Natural killer cell treated with Interleukin-12 subunit alpha and Interleukin-12 subunit beta and Interleukin-15 and Interleukin-18, amount 100 ng/mL, for 72 hours (primary cell): ENCODE measurements around the gene DCAF11. TPM values are rescaled to one million over a fixed set of nuclear protein-coding genes. Genes with fewer than 3 reads are reported as not detected.

Source experiments
- ATAC-seq, 2 donors: fragments of 150-1000 bp; cut with Tn5 transposase in 1 of 2; sonication (Bioruptor Pico), chemical (Tn5 transposase) in 1 of 2; 2 replicates each; pipeline ENCODE4 v1.10.0; 2021
- DNase-seq: peaks from one replicate; pipeline ENCODE4 v3.0.0; 2022; ENCODE audit warnings: low spot score
- H3K27ac Mint-ChIP-seq, 2 donors: 1 replicate in 1 of 2; 2 replicates in 1 of 2; pipeline ENCODE4 v1.8.0; 2022; ENCODE audit warnings: mixed read lengths in 2 of 2, mild to moderate bottlenecking in 1 of 2, moderate library complexity in 1 of 2
- H3K27me3 Mint-ChIP-seq, 2 donors: 1 replicate in 1 of 2; 2 replicates in 1 of 2; pipeline ENCODE4 v1.8.0; 2022; ENCODE audit warnings: mixed read lengths in 2 of 2
- H3K36me3 Mint-ChIP-seq: one replicate; pipeline ENCODE4 v1.8.0; 2022; ENCODE audit warnings: mixed read lengths
- H3K4me1 Mint-ChIP-seq, 2 donors: 1 replicate in 1 of 2; 2 replicates in 1 of 2; pipeline ENCODE4 v1.8.0; 2022; ENCODE audit warnings: low read depth in 2 of 2, mixed read lengths in 2 of 2, mild to moderate bottlenecking in 1 of 2
- H3K4me3 Mint-ChIP-seq: one replicate; pipeline ENCODE4 v1.8.0; 2022; ENCODE audit warnings: mixed read lengths
- H3K9me3 Mint-ChIP-seq: 2 replicates; pipeline ENCODE4 v1.8.0; 2022; ENCODE audit warnings: mixed read lengths
- total RNA-seq, 2 donors: library from RNA; stranded (reverse); gene quantifications; one replicate each; pipeline ENCODE4 v1.2.3, GENCODE V29; 2022

Gene DCAF11
- total RNA-seq, 2 donors from 2014 or later: 87.4 to 96.1 TPM

DNA sequence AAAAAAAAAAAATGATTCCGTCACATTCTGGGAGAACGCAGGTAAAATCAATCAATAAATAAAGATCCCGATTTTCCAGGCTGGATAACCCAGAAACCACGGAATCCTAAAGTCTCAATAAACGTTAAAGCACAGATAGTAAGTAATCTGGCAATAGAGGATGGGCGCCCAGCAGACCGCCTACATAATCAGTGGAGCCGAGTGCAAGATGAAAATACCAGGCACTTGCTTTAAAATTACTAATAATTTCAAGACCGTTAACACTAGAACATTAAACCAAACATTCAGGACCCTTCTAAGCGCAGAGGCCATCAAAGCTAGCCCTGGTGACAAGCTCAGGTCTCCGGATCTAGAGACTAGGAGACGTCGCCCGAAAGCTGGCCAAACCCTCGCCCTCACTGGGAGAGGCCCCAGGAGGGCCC lies 1.2 kb upstream of the DCAF11 start:
- Mint-ChIP-seq H3K27me3 (no peaks in the 10 kb centered on the region), H3K9me3 (no peaks in the 10 kb centered on the region), H3K4me1 (peaks cover 27 to 28% of the 10 kb centered on the region in 2 donors), H3K36me3 (peaks cover 7% of the 10 kb centered on the region), H3K27ac (peak overlapping the region; percentile 94 to 100), H3K4me3 (peak overlapping the region; percentile 98)
- ATAC-seq (no peak), DNase-seq (no peak)

DNA sequence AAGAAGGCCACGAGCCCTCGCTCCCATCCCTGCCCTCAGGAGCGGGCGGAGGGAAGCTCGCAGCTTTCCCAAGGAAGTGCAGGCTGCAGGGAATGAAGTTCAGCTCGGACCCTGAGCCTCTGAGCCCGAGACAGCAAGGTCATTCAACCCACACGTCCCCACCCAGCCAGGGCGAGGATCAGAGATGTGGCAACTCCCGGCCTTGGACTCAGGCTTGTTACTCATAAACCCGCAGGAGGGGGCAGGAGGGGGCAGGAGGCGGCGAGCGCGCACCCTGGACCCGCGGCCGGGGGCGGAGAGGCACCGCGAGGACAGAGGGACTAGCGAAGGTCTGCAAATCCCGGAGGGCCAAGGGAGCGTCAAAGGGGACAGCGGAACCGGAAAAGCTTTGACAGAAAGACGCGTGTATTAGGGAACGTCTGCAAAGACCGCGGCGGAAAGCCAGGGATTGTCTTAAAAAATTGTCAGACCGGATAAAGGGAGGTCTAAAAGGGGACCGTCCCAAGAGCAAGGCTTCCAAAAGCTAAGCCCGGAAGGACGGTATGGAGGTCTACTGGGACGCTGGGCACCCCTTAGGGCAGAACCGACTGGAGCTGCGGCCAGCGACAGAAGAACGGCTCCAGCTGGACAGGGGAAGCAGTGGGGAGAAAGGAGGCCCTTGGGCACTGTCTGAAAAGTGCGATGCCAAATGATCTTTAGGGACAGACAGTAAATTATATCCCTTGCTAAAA lies 611 bp upstream of the DCAF11 start:
- Mint-ChIP-seq H3K4me3 (peak overlapping the region; percentile 98), H3K4me1 (peaks cover 22 to 25% of the 10 kb centered on the region in 2 donors), H3K36me3 (peaks cover 12% of the 10 kb centered on the region), H3K27me3 (no peaks in the 10 kb centered on the region), H3K9me3 (no peaks in the 10 kb centered on the region), H3K27ac (peak overlapping the region; percentile 94 to 100)
- peak; percentile 92 for DNase-seq
- ATAC-seq: peak; percentile 54 to 66

DNA sequence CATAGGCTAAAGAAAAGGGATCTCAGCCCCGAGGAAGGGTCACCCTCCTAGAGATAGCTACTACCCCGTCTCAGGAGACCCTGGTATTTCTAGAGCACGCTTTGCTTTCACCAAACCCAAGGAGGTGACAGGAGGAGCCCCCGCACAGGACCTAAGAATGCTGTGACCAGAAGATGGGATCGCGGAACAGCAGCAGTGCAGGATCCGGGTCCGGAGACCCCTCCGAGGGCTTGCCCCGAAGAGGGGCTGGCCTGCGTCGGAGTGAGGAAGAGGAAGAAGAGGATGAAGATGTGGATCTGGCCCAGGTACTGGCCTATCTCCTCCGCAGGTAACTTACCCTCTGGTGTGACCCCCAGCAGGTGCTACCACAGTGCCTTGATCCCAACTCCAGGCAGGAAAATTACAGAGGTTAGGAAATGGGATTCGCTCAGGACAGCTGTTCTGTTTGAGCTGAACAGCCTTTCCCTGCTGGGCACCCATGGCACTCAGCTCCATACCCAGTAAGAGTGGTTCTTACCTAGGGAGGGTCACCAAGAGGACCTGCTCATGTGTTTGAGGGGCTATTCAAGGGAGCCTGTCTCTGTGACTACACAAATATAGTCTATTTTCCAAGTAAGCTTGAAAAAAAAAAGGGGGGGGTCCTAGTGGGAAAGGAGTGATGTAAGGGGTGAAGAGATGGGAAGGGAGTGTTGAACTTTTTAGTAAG lies 998 bp downstream of the DCAF11 start:
- Mint-ChIP-seq H3K9me3 (no peaks in the 10 kb centered on the region), H3K4me3 (peak overlapping the region; percentile 98), H3K27me3 (no peaks in the 10 kb centered on the region), H3K27ac (peak overlapping the region; percentile 94 to 100), H3K4me1 (peaks cover 19 to 24% of the 10 kb centered on the region in 2 donors), H3K36me3 (peaks cover 12% of the 10 kb centered on the region)
- no peak for DNase-seq
- no peak for ATAC-seq

DNA sequence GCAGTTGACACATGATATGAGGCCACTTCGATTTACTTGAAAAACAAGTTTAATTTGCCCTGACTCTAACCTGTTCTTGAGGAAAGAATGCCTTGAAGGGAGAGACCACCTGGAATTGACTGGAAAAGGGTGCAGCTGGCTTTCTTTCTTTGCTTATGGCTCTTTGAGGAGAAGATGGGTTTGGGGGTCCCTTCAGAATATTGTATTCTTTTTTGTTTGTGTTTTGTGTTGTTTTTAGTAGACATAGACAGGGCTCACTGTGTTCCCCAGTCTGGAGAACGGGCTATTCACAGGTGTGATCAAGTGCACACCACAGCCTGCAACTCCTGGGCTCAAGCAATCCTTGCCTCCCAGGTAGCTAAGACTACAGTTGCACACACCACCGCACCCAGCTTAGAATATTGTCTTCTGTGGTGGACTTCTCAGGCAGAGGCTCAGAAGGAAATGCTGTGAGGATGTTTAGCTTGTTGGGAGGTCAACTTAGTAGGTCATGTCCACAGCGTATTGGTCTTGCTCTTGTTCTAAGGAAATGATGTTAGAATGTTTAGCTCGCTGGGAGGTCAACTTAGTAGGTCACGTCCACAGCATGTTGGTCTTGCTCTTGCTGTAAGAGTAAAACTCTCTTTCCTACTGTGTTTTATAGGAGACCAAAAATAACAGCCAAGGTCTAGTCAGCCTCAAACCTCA lies 1.7 kb downstream of the DCAF11 start:
- Mint-ChIP-seq H3K27ac (peak overlapping the region; percentile 94 to 100), H3K36me3 (peaks cover 13% of the 10 kb centered on the region), H3K27me3 (no peaks in the 10 kb centered on the region), H3K4me3 (peak overlapping the region; percentile 98), H3K4me1 (peaks cover 19 to 24% of the 10 kb centered on the region in 2 donors), H3K9me3 (no peaks in the 10 kb centered on the region)
- no peak for DNase-seq
- no peak for ATAC-seq

DNA sequence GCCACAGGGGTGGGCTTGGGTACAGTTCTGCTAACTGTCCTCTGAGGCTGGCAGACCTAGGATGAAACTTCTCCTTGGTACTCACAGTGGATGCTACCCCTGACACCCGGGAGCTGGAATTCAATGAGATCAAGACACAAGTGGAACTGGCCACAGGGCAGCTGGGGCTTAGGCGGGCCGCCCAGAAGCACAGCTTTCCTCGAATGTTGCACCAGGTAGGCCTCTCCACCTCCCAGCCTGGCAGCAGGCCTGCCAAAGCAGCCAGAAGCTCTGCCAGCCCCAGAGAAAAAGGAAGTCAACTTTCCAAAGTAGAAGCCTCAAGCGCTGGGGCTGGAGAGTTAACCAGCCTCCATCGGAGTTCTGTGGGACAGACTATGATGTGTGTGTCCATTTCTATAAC lies 2.6 kb downstream of the DCAF11 start:
- H3K27ac Mint-ChIP-seq: peak overlapping the region in 1 of 2 donors; percentile 100
- no peak overlapping the region for H3K4me3 Mint-ChIP-seq
- no peaks in the 10 kb centered on the region for H3K27me3 Mint-ChIP-seq
- H3K9me3 Mint-ChIP-seq: no peaks in the 10 kb centered on the region
- peaks cover 19% of the 10 kb centered on the region for H3K36me3 Mint-ChIP-seq
- H3K4me1 Mint-ChIP-seq: peaks cover 19 to 24% of the 10 kb centered on the region in 2 donors
- DNase-seq: peak; percentile 16
- no peak for ATAC-seq

DNA sequence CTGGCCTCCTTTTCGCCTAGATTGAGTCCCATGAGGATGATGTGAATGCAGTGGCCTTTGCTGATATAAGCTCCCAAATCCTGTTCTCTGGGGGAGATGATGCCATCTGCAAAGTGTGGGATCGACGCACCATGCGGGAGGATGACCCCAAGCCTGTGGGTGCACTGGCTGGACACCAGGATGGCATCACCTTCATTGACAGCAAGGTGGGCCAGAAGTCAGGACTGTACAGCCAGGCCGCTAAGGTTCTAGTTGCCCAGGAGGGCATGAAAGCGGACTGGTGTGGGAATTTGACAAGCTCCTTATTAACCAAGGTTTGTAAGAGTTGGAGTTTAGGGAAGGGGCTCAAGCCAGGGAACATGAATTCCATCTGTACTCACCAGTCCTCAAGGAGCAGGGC lies 5.1 kb downstream of the DCAF11 start:
- Mint-ChIP-seq H3K36me3 (peaks cover 19% of the 10 kb centered on the region), H3K27ac (no peak overlapping the region), H3K4me3 (no peak overlapping the region), H3K27me3 (no peaks in the 10 kb centered on the region), H3K9me3 (no peaks in the 10 kb centered on the region), H3K4me1 (peaks cover 19 to 24% of the 10 kb centered on the region in 2 donors)
- DNase-seq: no peak
- no peak for ATAC-seq

DNA sequence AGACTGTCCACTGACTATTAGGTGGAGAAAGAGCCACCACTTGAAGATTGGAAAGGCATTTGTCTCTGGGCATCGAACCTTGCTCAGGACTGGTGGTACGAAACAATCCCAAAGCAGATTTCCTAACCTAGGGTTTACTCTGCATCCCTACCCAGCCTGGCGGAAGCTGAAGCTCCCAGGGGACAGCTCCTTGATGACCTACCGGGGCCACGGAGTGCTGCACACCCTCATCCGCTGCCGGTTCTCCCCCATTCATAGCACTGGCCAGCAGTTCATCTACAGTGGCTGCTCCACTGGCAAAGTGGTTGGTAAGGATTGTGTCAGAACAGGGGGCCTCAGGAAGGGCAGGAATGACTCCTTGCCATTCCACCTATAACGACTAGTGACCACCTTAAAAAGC lies 6.6 kb downstream of the DCAF11 start:
- no peak for ATAC-seq
- Mint-ChIP-seq H3K4me3 (no peak overlapping the region), H3K36me3 (peaks cover 19% of the 10 kb centered on the region), H3K27me3 (no peaks in the 10 kb centered on the region), H3K27ac (no peak overlapping the region), H3K9me3 (no peaks in the 10 kb centered on the region), H3K4me1 (peaks cover 8 to 10% of the 10 kb centered on the region in 2 donors)
- peak; percentile 37 for DNase-seq

DNA sequence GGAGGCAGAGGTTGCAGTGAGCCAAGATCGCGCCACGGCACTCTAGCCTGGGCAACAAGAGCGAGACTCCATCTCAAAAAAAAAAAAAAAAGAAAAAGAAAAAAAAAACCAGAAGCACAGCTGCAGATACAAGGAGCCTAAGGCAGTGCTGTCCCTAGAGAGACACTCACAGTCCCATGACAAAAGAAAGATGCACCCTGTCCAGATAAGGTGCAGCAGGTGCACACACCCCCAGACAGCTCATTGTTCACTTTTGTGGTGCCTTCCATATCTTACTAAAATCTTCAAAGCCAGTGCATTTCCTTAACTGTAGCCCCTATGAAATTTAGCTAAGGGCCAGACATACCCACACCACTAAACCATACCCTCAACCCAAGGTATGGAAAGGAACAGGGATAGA lies 7.8 kb downstream of the DCAF11 start:
- Mint-ChIP-seq H3K4me3 (no peak overlapping the region), H3K36me3 (peaks cover 14% of the 10 kb centered on the region), H3K9me3 (no peaks in the 10 kb centered on the region), H3K4me1 (peaks cover 0 to 4% of the 10 kb centered on the region in 2 donors), H3K27ac (peak overlapping the region in 1 of 2 donors; percentile 68), H3K27me3 (no peaks in the 10 kb centered on the region)
- peak; percentile 3 for DNase-seq
- no peak for ATAC-seq

DNA sequence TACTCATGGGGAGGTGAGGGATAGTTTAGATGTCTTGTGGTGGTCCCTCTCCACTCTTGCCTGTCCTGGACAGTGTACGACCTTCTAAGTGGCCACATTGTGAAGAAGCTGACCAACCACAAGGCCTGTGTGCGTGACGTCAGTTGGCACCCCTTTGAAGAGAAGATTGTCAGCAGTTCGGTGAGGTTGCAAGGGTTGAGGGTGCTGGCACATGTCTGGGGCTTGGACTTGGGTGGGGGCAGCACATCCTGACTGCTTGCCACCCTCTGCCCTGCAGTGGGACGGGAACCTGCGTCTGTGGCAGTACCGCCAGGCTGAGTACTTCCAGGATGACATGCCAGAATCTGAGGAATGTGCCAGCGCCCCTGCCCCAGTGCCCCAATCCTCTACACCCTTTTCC lies 8.3 kb downstream of the DCAF11 start:
- Mint-ChIP-seq H3K27me3 (no peaks in the 10 kb centered on the region), H3K36me3 (peaks cover 14% of the 10 kb centered on the region), H3K9me3 (no peaks in the 10 kb centered on the region), H3K4me3 (no peak overlapping the region), H3K4me1 (peaks cover 0 to 4% of the 10 kb centered on the region in 2 donors), H3K27ac (peak overlapping the region in 1 of 2 donors; percentile 68)
- DNase-seq (peak; percentile 40), ATAC-seq (no peak)

DNA sequence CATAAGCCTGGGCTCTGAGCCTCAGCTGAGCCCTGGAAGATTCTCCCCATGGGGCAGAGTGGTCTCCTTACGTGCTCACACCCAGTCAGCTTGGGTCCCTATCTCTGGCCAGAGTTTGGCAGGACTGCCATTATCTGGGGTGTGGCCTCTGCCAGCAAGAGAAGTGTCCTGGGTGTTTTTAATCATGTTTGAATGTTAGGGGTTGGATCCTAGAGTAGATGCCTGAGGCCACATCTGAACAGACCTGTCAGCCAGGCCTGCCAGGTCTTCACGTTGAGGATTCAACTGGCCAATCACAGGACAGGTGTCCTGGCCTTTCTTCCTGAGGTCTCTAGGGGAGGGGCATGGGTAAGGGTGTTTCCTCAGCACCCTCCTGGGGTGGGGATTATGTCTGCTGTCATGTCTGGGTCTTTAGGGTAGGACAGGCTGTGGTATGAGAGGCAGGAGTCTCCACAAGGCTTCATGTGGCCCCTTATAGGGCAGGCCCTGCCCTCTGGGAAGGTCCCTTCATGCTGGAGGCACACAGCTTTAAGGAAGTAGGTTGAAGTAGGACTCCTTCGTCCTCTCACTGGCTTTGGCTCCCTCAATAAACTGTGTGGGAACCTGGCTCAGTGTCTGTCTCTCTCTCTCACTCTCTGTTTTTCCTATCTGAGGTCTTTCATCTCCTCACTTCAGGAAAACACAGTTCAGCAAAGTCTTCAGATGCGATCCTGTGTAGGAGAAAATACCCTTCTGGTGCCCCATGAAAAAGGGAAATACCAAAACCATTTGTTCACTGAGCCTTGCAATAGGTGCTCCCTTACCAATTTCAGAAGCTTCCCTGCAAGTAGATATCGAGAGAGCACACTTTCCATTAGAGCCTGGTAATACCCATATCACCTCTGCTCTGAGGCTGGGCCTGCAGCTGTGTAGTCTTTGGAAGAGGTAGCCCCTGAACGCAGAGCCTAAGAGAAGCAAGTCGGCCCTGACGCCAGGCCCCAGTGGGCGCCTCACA lies 9.1 kb downstream of the DCAF11 start:
- Mint-ChIP-seq H3K9me3 (no peaks in the 10 kb centered on the region), H3K27ac (peak overlapping the region in 1 of 2 donors; percentile 77), H3K36me3 (peaks cover 8% of the 10 kb centered on the region), H3K4me1 (no peaks in the 10 kb centered on the region), H3K4me3 (no peak overlapping the region), H3K27me3 (no peaks in the 10 kb centered on the region)
- peak; percentile 11 to 32 for ATAC-seq
- DNase-seq: peak; percentile 31

DNA sequence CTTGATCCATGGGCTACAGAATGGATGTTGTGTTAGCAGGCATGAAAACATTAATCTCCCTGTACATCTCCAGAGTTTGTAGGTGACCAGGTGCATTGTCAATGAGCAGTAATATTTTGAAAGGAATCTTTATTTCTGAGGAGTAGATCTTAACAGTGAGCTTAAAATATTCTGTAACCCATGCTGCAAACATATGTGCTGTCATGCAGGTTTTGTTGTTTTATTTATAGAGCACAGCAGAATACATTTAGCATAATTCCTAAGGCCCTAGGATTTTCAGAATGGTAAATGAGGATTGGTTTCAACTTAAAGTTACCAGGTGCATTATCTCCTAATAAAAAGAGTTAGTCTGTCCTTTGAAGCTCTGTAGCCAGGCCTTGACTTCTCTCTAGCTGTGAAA lies 12.4 kb downstream of the DCAF11 start:
- Mint-ChIP-seq H3K27ac (no peak overlapping the region), H3K36me3 (no peaks in the 10 kb centered on the region), H3K4me1 (no peaks in the 10 kb centered on the region), H3K27me3 (no peaks in the 10 kb centered on the region), H3K4me3 (no peak overlapping the region), H3K9me3 (no peaks in the 10 kb centered on the region)
- DNase-seq (no peak), ATAC-seq (no peak)

DNA sequence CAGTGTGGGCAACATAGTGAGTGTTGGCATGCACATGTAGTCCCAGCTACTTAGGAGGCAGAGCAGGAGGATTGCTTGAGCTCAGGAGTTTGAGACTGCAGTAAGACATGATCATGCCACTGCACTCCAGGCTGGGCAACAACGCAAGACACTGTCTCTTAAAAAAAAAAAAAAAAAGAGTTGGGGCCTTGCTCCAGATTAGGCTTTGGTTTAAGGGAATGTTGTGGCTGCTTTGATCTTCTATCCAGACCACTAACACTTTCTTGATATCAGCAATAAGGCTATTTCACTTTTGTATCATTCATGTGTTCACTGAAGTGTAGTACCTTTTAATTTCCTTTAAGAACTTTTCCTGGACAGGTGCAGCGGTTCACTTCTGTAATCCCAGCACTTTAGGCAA lies 13.1 kb downstream of the DCAF11 start:
- ATAC-seq (no peak), DNase-seq (peak; percentile 41)
- H3K4me3 Mint-ChIP-seq: no peak overlapping the region
- no peaks in the 10 kb centered on the region for H3K4me1 Mint-ChIP-seq
- no peak overlapping the region for H3K27ac Mint-ChIP-seq
- no peaks in the 10 kb centered on the region for H3K27me3 Mint-ChIP-seq
- H3K36me3 Mint-ChIP-seq: no peaks in the 10 kb centered on the region
- no peaks in the 10 kb centered on the region for H3K9me3 Mint-ChIP-seq

DNA sequence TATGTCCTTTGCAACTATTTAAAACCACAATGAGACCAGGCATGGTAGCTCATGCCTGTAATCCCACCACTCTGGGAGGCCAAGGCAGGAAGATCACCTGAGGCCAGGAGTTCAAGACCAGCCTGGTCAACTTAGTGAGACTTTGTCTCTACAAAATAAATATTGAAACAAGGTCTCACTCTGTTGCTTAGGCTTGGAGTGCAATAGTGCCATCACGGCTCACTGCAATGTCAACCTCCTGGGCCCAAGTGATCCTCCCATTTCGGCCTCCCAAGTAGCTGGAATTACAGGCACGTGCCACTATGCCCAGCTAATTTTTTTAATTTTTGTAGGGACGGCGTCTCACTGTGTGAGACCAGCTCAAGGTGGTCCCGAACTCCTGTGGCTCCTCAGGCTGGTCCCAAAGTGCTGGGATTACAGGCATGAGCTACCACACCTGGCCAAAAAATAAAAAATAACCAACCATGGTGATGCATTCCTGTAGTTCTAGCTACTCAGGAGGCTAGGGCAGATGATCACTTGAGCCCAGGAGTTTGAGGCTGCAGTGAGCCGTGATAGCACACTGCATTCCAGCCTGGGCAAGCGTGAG lies 14.9 kb downstream of the DCAF11 start:
- ATAC-seq (no peak), DNase-seq (no peak)
- no peak overlapping the region for H3K27ac Mint-ChIP-seq
- H3K36me3 Mint-ChIP-seq: no peaks in the 10 kb centered on the region
- H3K4me3 Mint-ChIP-seq: no peak overlapping the region
- H3K4me1 Mint-ChIP-seq: no peaks in the 10 kb centered on the region
- H3K27me3 Mint-ChIP-seq: no peaks in the 10 kb centered on the region
- no peaks in the 10 kb centered on the region for H3K9me3 Mint-ChIP-seq
